Measurements from ENCODE around the gene MYL4.

DNA sequence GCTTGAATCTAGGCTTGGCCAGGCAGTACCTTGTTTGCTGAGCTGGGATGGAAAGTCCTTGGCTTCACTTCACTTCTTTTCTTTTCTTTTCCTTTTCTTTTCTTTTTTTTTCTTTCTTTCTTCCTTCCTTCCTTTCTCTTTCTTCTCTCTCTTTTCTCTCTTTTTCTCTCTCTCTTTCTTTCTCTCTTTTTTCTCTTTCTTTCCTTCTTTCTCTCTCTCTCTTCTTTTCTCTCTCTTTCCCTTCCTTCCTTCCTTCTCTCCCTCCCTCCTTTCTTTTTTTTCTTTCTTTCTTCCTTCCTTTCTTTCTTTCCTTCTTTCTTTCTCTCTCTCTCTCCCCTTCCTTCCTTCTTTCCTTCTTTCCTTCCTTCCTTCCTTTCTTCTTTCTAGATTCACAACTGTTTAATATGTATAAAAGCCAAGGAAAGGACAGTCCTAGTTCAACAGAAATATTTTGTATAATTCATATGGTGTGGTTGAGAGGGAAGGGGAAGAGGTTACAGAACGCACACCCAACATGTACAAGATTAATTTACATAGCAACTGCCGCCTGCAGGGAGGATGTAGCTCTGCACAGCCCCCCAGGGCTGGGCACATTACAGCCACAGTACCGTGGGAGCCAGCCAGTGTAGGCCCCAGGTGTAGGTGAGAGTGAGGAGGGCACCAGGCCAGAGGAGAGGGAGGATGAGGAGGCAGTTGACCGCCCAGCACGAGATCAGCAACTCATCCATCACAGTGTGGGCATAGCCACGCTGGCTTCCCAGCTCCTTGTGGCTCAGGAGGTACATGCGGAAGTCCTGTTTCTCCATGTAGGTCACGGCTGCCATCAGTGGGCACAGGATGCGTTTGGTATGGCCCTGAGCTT lies 34.8 kb downstream of the MYL4 start:
- TF ChIP-seq, protein P1, sequence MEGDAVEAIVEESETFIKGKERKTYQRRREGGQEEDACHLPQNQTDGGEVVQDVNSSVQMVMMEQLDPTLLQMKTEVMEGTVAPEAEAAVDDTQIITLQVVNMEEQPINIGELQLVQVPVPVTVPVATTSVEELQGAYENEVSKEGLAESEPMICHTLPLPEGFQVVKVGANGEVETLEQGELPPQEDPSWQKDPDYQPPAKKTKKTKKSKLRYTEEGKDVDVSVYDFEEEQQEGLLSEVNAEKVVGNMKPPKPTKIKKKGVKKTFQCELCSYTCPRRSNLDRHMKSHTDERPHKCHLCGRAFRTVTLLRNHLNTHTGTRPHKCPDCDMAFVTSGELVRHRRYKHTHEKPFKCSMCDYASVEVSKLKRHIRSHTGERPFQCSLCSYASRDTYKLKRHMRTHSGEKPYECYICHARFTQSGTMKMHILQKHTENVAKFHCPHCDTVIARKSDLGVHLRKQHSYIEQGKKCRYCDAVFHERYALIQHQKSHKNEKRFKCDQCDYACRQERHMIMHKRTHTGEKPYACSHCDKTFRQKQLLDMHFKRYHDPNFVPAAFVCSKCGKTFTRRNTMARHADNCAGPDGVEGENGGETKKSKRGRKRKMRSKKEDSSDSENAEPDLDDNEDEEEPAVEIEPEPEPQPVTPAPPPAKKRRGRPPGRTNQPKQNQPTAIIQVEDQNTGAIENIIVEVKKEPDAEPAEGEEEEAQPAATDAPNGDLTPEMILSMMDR (IDR thresholded peaks at IDR 0.05), result no peak
- no peak for TF ChIP-seq POLR2A (IDR thresholded peaks at IDR 0.05)

Measured in esophagus squamous epithelium (tissue), 4 donors.